GM23338 (cell line): ENCODE data around the gene NARS2. TPM values are rescaled to one million over a fixed set of nuclear protein-coding genes. Genes with fewer than 3 reads are reported as not detected.

Source experiments
- ATAC-seq: fragments of 200-7000 bp; cut with Tn5 transposase; 3 replicates; pipeline ENCODE4 v1.9.1; 2020
- DNase-seq: peaks from one replicate; pipeline ENCODE4 v3.0.0-alpha.2; 2015; ENCODE audit warnings: low spot score
- H2AFZ ChIP-seq: fragments of 200-600 bp; sonication (generic); 2 replicates; pipeline ENCODE4 v1.8.0; 2016; ENCODE audit warnings: antibody characterized with exemption, mild to moderate bottlenecking, moderate library complexity
- H3F3A ChIP-seq: fragments of 200-600 bp; sonication (generic); replicated peaks from 2 replicates; pipeline ENCODE4 v1.8.0; 2017; ENCODE audit warnings: antibody characterized with exemption, mixed run types, low read depth
- H3K27ac ChIP-seq: fragments of 200-600 bp; sonication (generic); 2 replicates; pipeline ENCODE4 v1.6.1; 2016; ENCODE audit warnings: low read depth
- H3K27me3 ChIP-seq: fragments of 200-600 bp; sonication (generic); 2 replicates; pipeline ENCODE4 v1.8.0; 2016; ENCODE audit warnings: mild to moderate bottlenecking, mixed run types, moderate library complexity; ENCODE audit not compliant: insufficient read depth
- H3K36me3 ChIP-seq: fragments of 200-600 bp; sonication (generic); 2 replicates; pipeline ENCODE4 v1.8.0; 2016; ENCODE audit warnings: mild to moderate bottlenecking; ENCODE audit not compliant: insufficient read depth
- H3K4me1 ChIP-seq: fragments of 200-600 bp; sonication (generic); 2 replicates; pipeline ENCODE4 v1.8.0; 2016; ENCODE audit warnings: mild to moderate bottlenecking, moderate library complexity; ENCODE audit not compliant: insufficient read depth
- H3K4me2 ChIP-seq: fragments of 200-600 bp; sonication (generic); 2 replicates; pipeline ENCODE4 v1.7.1; 2017; ENCODE audit warnings: mixed run types
- H3K4me3 ChIP-seq: fragments of 200-600 bp; sonication (generic); 2 replicates; pipeline ENCODE4 v1.6.1; 2016; ENCODE audit warnings: mixed run types
- H3K79me2 ChIP-seq: fragments of 200-600 bp; sonication (generic); replicated peaks from 2 replicates; pipeline ENCODE4 v1.8.0; 2017; ENCODE audit warnings: mild to moderate bottlenecking; ENCODE audit not compliant: insufficient read depth
- H3K9me2 ChIP-seq: fragments of 200-600 bp; sonication (generic); 2 replicates; pipeline ENCODE4 v1.8.0; 2017; ENCODE audit not compliant: insufficient read depth
- H4K20me1 ChIP-seq: fragments of 200-600 bp; sonication (generic); replicated peaks from 2 replicates; pipeline ENCODE4 v1.8.0; 2017; ENCODE audit warnings: mild to moderate bottlenecking; ENCODE audit not compliant: insufficient read depth
- H3K27ac Mint-ChIP-seq: 2 replicates; pipeline ENCODE4 v1.8.0; 2020; ENCODE audit warnings: inconsistent platforms, mild to moderate bottlenecking, moderate library complexity, mixed read lengths
- H3K27me3 Mint-ChIP-seq: 3 replicates; pipeline ENCODE4 v1.8.0; 2022; ENCODE audit warnings: low read depth, mild to moderate bottlenecking, moderate library complexity, mixed read lengths, inconsistent platforms; ENCODE audit not compliant: insufficient read depth, poor library complexity
- H3K36me3 Mint-ChIP-seq: 3 replicates; pipeline ENCODE4 v1.8.0; 2021; ENCODE audit warnings: low read depth, mild to moderate bottlenecking, inconsistent platforms, moderate library complexity, mixed read lengths
- H3K4me1 Mint-ChIP-seq: 3 replicates; pipeline ENCODE4 v1.8.0; 2020; ENCODE audit warnings: mild to moderate bottlenecking, inconsistent platforms, mixed read lengths
- H3K4me3 Mint-ChIP-seq: 3 replicates; pipeline ENCODE4 v1.8.0; 2021; ENCODE audit warnings: moderate library complexity, mild to moderate bottlenecking, inconsistent platforms, mixed read lengths
- H3K9me3 Mint-ChIP-seq: 3 replicates; pipeline ENCODE4 v1.8.0; 2020; ENCODE audit warnings: moderate library complexity, mild to moderate bottlenecking, inconsistent platforms, mixed read lengths
- CTCF ChIP-seq, 2 experiments: fragments of 200-600 bp in 1 of 2; sonication (generic) in 1 of 2; conservative IDR thresholded peaks; 2 replicates each; pipeline versions ENCODE4 v1.5.1 to v1.6.1; 2016 to 2017; ENCODE audit warnings: antibody characterized with exemption in 2 of 2, low read depth in 2 of 2, mild to moderate bottlenecking in 2 of 2, moderate library complexity in 1 of 2
- NANOG ChIP-seq: IDR thresholded peaks from 2 replicates; pipeline ENCODE4 v1.6.1; 2016; ENCODE audit warnings: antibody characterized with exemption, borderline replicate concordance
- ZNF114 ChIP-seq: fragments of 250-450 bp; sonication (Bioruptor Pico); IDR thresholded peaks from 2 replicates; pipeline ENCODE4 v1.5.0; 2020; ENCODE audit warnings: mild to moderate bottlenecking, moderate library complexity
- ZNF462 ChIP-seq: fragments of 250-450 bp; sonication (Bioruptor Pico); IDR thresholded peaks from 2 replicates; pipeline ENCODE4 v1.5.0; 2020; ENCODE audit warnings: mild to moderate bottlenecking, moderate library complexity
- polyA plus RNA-seq: library from polyadenylated mRNA; unstranded; fragments of >200 nt; fragmentation: Nextera tagmentation; extraction: Ambion mirVana; gene quantifications from 2 replicates; pipeline ENCODE4 v1.2.1, GENCODE V29; 2016
- total RNA-seq: library from RNA; depleted of rRNA; stranded (reverse); fragments of >200 nt; shearing (Covaris generic); gene quantifications from 2 replicates; pipeline ENCODE4 v1.2.3, GENCODE V29; 2014

NARS2 gene
- total and polyA plus RNA-seq, 2 experiments from 2014 or later = 45.7 to 62.0 TPM

GRCh38 chr11:78541537-78541936, 33.1 kb downstream of the NARS2 start (continued):
- TF ChIP-seq ZNF462 (CRISPR knock-in tag) (no peak), NANOG (no peak), ZNF114 (CRISPR knock-in tag) (no peak)

- Mint-ChIP-seq H3K4me1 (no peaks in the 10 kb centered on the region), H3K9me3 (no peaks in the 10 kb centered on the region), H3K27me3 (peaks cover 5% of the 10 kb centered on the region), H3K27ac (peak overlapping the region; percentile 64; the same call in 1 of the 2 replicates), H3K4me3 (no peak overlapping the region), H3K36me3 (peaks cover 31% of the 10 kb centered on the region; the same call in 2 of the 3 replicates)
- no peak for DNase-seq
- Histone ChIP-seq H3K27me3 (no peaks in the 10 kb centered on the region), H3K4me1 (no peaks in the 10 kb centered on the region), H3F3A (no peaks in the 10 kb centered on the region), H4K20me1 (peaks cover 3% of the 10 kb centered on the region; the same call in 1 of the 2 replicates), H3K79me2 (peaks cover 40% of the 10 kb centered on the region), H3K4me2 (no peak overlapping the region), H3K4me3 (no peak overlapping the region), H3K36me3 (no peaks in the 10 kb centered on the region), H2AFZ (no peak overlapping the region), H3K9me2 (no peaks in the 10 kb centered on the region), H3K27ac (no peak overlapping the region)
- no peak for ATAC-seq
- no peak for TF ChIP-seq ZNF462 (CRISPR knock-in tag)
- no peak for TF ChIP-seq ZNF114 (CRISPR knock-in tag)
- no peak for TF ChIP-seq CTCF (conservative IDR thresholded peaks at IDR 0.05; ENCODE audit: low read depth in 2 of 2)
Observed at GRCh38 chr11:78540256-78540655, 34.4 kb downstream of the NARS2 start.
